Measurements from ENCODE around the gene SLC4A5. TPM values are rescaled to one million over a fixed set of nuclear protein-coding genes. Genes with fewer than 3 reads are reported as not detected.

SLC4A5 gene
- total RNA-seq, 1 experiment from 2014 or later: 1.8 TPM

DNA sequence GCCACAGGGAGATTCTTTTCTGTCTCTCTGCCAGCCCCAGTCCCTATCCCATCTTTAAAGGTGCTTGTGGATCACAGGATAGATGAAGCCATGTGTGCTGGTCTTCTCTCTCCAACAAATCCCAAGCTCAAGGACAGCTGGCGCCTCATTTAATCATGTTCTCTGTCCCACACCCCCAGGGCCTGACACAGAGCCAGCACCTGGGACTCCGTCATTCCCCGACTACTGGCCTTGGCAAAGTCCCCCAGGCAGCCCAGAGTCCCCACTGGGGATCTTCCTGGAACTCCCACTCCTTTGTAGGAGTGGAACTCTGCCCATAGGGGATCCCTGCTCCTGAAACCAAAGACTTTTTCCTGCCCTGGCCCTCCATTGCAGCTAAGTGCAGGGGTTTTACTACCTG, 84.0 kb downstream of the SLC4A5 start (continued):
- TF ChIP-seq, protein P1, sequence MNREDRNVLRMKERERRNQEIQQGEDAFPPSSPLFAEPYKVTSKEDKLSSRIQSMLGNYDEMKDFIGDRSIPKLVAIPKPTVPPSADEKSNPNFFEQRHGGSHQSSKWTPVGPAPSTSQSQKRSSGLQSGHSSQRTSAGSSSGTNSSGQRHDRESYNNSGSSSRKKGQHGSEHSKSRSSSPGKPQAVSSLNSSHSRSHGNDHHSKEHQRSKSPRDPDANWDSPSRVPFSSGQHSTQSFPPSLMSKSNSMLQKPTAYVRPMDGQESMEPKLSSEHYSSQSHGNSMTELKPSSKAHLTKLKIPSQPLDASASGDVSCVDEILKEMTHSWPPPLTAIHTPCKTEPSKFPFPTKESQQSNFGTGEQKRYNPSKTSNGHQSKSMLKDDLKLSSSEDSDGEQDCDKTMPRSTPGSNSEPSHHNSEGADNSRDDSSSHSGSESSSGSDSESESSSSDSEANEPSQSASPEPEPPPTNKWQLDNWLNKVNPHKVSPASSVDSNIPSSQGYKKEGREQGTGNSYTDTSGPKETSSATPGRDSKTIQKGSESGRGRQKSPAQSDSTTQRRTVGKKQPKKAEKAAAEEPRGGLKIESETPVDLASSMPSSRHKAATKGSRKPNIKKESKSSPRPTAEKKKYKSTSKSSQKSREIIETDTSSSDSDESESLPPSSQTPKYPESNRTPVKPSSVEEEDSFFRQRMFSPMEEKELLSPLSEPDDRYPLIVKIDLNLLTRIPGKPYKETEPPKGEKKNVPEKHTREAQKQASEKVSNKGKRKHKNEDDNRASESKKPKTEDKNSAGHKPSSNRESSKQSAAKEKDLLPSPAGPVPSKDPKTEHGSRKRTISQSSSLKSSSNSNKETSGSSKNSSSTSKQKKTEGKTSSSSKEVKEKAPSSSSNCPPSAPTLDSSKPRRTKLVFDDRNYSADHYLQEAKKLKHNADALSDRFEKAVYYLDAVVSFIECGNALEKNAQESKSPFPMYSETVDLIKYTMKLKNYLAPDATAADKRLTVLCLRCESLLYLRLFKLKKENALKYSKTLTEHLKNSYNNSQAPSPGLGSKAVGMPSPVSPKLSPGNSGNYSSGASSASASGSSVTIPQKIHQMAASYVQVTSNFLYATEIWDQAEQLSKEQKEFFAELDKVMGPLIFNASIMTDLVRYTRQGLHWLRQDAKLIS (CRISPR knock-in tag; IDR thresholded peaks at IDR 0.05; ENCODE audit: borderline replicate concordance): no peak

DNA sequence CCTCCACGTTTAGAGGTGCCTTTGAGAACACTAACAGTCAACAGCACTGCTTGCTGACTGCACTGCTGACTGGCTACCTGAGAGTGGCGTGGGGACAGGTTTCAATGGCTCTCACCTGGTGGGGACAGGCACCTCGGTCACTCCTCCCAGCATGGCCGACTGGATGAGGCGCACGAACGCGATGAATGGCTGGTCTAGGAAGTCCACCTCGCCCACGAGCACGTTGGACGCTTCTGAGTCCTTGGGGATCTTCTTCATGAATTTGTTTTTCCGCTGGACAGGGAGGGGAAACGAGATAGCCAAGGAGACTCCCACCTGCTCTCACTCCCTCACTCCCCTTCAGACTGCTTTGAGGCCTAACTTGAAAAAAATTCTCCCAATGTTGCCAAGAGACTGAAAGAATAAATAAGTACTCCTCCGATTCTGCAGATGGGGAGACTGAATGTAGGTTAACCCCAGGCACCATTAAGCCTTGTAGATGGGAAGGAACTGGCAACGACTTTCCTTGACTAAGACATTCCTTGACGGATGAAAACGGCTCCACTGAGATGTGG, 87.5 kb downstream of the SLC4A5 start:
- DNase-seq (ENCODE audit: low spot score): no peak
- ChIA-PET POLR2A (no interaction called here), CTCF (interaction anchor here (2.8 kb wide), 1 partner anchor 80 kb away, joined by 10 read pairs; no protein-coding TSS in a partner anchor)
- Mint-ChIP-seq H3K27me3 (ENCODE audit: low read depth) (no peaks in the 10 kb centered on the region), H3K36me3 (no peaks in the 10 kb centered on the region), H3K4me1 (peaks cover 10% of the 10 kb centered on the region), H3K9me3 (no peaks in the 10 kb centered on the region), H3K27ac (no peak overlapping the region), H3K4me3 (no peak overlapping the region)
- ATAC-seq: no peak
- TF ChIP-seq, protein P2, sequence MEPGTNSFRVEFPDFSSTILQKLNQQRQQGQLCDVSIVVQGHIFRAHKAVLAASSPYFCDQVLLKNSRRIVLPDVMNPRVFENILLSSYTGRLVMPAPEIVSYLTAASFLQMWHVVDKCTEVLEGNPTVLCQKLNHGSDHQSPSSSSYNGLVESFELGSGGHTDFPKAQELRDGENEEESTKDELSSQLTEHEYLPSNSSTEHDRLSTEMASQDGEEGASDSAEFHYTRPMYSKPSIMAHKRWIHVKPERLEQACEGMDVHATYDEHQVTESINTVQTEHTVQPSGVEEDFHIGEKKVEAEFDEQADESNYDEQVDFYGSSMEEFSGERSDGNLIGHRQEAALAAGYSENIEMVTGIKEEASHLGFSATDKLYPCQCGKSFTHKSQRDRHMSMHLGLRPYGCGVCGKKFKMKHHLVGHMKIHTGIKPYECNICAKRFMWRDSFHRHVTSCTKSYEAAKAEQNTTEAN (CRISPR knock-in tag; IDR thresholded peaks at IDR 0.05): no peak
- TF ChIP-seq, protein P3, sequence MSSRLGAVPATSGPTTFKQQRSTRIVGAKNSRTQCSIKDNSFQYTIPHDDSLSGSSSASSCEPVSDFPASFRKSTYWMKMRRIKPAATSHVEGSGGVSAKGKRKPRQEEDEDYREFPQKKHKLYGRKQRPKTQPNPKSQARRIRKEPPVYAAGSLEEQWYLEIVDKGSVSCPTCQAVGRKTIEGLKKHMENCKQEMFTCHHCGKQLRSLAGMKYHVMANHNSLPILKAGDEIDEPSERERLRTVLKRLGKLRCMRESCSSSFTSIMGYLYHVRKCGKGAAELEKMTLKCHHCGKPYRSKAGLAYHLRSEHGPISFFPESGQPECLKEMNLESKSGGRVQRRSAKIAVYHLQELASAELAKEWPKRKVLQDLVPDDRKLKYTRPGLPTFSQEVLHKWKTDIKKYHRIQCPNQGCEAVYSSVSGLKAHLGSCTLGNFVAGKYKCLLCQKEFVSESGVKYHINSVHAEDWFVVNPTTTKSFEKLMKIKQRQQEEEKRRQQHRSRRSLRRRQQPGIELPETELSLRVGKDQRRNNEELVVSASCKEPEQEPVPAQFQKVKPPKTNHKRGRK (CRISPR knock-in tag; IDR thresholded peaks at IDR 0.05; ENCODE audit: borderline replicate concordance): no peak
- TF ChIP-seq, protein P4, sequence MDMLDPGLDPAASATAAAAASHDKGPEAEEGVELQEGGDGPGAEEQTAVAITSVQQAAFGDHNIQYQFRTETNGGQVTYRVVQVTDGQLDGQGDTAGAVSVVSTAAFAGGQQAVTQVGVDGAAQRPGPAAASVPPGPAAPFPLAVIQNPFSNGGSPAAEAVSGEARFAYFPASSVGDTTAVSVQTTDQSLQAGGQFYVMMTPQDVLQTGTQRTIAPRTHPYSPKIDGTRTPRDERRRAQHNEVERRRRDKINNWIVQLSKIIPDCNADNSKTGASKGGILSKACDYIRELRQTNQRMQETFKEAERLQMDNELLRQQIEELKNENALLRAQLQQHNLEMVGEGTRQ (CRISPR knock-in tag; IDR thresholded peaks at IDR 0.05): no peak
- TF ChIP-seq JAZF1 (CRISPR knock-in tag; IDR thresholded peaks at IDR 0.05) (no peak), ATF1 (CRISPR knock-in tag; IDR thresholded peaks at IDR 0.05) (no peak)
- TF ChIP-seq, protein P5, sequence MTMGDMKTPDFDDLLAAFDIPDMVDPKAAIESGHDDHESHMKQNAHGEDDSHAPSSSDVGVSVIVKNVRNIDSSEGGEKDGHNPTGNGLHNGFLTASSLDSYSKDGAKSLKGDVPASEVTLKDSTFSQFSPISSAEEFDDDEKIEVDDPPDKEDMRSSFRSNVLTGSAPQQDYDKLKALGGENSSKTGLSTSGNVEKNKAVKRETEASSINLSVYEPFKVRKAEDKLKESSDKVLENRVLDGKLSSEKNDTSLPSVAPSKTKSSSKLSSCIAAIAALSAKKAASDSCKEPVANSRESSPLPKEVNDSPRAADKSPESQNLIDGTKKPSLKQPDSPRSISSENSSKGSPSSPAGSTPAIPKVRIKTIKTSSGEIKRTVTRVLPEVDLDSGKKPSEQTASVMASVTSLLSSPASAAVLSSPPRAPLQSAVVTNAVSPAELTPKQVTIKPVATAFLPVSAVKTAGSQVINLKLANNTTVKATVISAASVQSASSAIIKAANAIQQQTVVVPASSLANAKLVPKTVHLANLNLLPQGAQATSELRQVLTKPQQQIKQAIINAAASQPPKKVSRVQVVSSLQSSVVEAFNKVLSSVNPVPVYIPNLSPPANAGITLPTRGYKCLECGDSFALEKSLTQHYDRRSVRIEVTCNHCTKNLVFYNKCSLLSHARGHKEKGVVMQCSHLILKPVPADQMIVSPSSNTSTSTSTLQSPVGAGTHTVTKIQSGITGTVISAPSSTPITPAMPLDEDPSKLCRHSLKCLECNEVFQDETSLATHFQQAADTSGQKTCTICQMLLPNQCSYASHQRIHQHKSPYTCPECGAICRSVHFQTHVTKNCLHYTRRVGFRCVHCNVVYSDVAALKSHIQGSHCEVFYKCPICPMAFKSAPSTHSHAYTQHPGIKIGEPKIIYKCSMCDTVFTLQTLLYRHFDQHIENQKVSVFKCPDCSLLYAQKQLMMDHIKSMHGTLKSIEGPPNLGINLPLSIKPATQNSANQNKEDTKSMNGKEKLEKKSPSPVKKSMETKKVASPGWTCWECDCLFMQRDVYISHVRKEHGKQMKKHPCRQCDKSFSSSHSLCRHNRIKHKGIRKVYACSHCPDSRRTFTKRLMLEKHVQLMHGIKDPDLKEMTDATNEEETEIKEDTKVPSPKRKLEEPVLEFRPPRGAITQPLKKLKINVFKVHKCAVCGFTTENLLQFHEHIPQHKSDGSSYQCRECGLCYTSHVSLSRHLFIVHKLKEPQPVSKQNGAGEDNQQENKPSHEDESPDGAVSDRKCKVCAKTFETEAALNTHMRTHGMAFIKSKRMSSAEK (CRISPR knock-in tag; IDR thresholded peaks at IDR 0.05; ENCODE audit: borderline replicate concordance): no peak
- TF ChIP-seq, protein P6, sequence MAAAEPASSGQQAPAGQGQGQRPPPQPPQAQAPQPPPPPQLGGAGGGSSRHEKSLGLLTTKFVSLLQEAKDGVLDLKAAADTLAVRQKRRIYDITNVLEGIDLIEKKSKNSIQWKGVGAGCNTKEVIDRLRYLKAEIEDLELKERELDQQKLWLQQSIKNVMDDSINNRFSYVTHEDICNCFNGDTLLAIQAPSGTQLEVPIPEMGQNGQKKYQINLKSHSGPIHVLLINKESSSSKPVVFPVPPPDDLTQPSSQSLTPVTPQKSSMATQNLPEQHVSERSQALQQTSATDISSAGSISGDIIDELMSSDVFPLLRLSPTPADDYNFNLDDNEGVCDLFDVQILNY (CRISPR knock-in tag; IDR thresholded peaks at IDR 0.05): no peak
- TF ChIP-seq, protein P7, sequence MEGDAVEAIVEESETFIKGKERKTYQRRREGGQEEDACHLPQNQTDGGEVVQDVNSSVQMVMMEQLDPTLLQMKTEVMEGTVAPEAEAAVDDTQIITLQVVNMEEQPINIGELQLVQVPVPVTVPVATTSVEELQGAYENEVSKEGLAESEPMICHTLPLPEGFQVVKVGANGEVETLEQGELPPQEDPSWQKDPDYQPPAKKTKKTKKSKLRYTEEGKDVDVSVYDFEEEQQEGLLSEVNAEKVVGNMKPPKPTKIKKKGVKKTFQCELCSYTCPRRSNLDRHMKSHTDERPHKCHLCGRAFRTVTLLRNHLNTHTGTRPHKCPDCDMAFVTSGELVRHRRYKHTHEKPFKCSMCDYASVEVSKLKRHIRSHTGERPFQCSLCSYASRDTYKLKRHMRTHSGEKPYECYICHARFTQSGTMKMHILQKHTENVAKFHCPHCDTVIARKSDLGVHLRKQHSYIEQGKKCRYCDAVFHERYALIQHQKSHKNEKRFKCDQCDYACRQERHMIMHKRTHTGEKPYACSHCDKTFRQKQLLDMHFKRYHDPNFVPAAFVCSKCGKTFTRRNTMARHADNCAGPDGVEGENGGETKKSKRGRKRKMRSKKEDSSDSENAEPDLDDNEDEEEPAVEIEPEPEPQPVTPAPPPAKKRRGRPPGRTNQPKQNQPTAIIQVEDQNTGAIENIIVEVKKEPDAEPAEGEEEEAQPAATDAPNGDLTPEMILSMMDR (IDR thresholded peaks at IDR 0.05): no peak
